ENCODE results near the gene DHODH. TPM values are rescaled to one million over a fixed set of nuclear protein-coding genes. Genes with fewer than 3 reads are reported as not detected.
"Not testable (repeated sequence)": the region's sequence is repeated elsewhere in the genome, so short reads cannot be mapped to it uniquely, and the experiment has no call there.

The DHODH gene
- 4.6 and 6.0 TPM in 2 replicates for total RNA-seq (2014; rRNA removed; shearing (Covaris generic))

- DNase-seq (ENCODE audit: low spot score), result peak; percentile 96
Observed at GRCh38 chr16:72008424-72009216, at the start of gene DHODH. Gene DHODH, plus strand, starts transcription at chr16:72008744. Its CDS starts 21 bp downstream, at chr16:72008765.

GRCh38 chr16:71961066-71962039 lies 47.2 kb upstream of the DHODH start:
- DNase-seq (ENCODE audit: low spot score), result peak; percentile 73

- DNase-seq (ENCODE audit: low spot score), result no peak
Observed at GRCh38 chr16:71963125-71963875, 45.2 kb upstream of the DHODH start.

- DNase-seq (ENCODE audit: low spot score), result no peak
Observed at GRCh38 chr16:71965223-71965622, 43.3 kb upstream of the DHODH start.

- no peak for DNase-seq (ENCODE audit: low spot score)
Observed at GRCh38 chr16:71966932-71967331, 41.6 kb upstream of the DHODH start.

GRCh38 chr16:71969353-71969752 lies 39.2 kb upstream of the DHODH start:
- no peak for DNase-seq (ENCODE audit: low spot score)

- DNase-seq (ENCODE audit: low spot score), result no peak
Observed at GRCh38 chr16:71971571-71971970, 37.0 kb upstream of the DHODH start.

GRCh38 chr16:71972356-71972755 lies 36.2 kb upstream of the DHODH start:
- DNase-seq (ENCODE audit: low spot score), result no peak

GRCh38 chr16:71973001-71973400 lies 35.5 kb upstream of the DHODH start:
- no peak for DNase-seq (ENCODE audit: low spot score)

GRCh38 chr16:71974068-71974818 lies 34.3 kb upstream of the DHODH start:
- no peak for DNase-seq (ENCODE audit: low spot score)

GRCh38 chr16:71985262-71985974 lies 23.1 kb upstream of the DHODH start:
- DNase-seq (ENCODE audit: low spot score), result no peak

- no peak for DNase-seq (ENCODE audit: low spot score)
Observed at GRCh38 chr16:71986131-71986530, 22.4 kb upstream of the DHODH start.

GRCh38 chr16:71995038-71995437 lies 13.5 kb upstream of the DHODH start:
- no peak for DNase-seq (ENCODE audit: low spot score)

- DNase-seq (ENCODE audit: low spot score), result not testable (repeated sequence)
Observed at GRCh38 chr16:71997578-71997977, 11.0 kb upstream of the DHODH start.

GRCh38 chr16:72001180-72001874 lies 7.2 kb upstream of the DHODH start:
- DNase-seq (ENCODE audit: low spot score), result no peak

- no peak for DNase-seq (ENCODE audit: low spot score)
Observed at GRCh38 chr16:72002619-72003018, 5.9 kb upstream of the DHODH start.

- not testable (repeated sequence) for DNase-seq (ENCODE audit: low spot score)
Observed at GRCh38 chr16:72008065-72008423, 500 bp upstream of the DHODH start.

- DNase-seq (ENCODE audit: low spot score), result no peak
Observed at GRCh38 chr16:72009779-72010178, 1.2 kb downstream of the DHODH start.

GRCh38 chr16:72012607-72013006 lies 4.1 kb downstream of the DHODH start:
- no peak for DNase-seq (ENCODE audit: low spot score)

GRCh38 chr16:72013389-72013788 lies 4.8 kb downstream of the DHODH start:
- peak; percentile 45 for DNase-seq (ENCODE audit: low spot score)

Measured in H4 (cell line).